NCI-H1694 (cell line): ENCODE results near the gene PCSK5.

ENCODE experiments used
- DNase-seq: peaks from one replicate; lab custom pipeline; 2025; lab: John Stamatoyannopoulos, UW

The PCSK5 gene

GRCh38 chr9:76082057-76082456, 191.6 kb downstream of the PCSK5 start:
- no peak for DNase-seq

- no peak for DNase-seq
These were observed 195.1 kb downstream of the PCSK5 start for GRCh38 chr9:76085596-76085995.

- DNase-seq = no peak
These were observed 196.1 kb downstream of the PCSK5 start for GRCh38 chr9:76086539-76086938.

GRCh38 chr9:76087976-76088375, 197.5 kb downstream of the PCSK5 start:
- no peak for DNase-seq

GRCh38 chr9:76090330-76090729, 199.9 kb downstream of the PCSK5 start:
- no peak for DNase-seq

GRCh38 chr9:76090909-76091308, 200.4 kb downstream of the PCSK5 start:
- DNase-seq = no peak

GRCh38 chr9:76092572-76092971, 202.1 kb downstream of the PCSK5 start:
- DNase-seq = no peak

GRCh38 chr9:76095585-76095984, 205.1 kb downstream of the PCSK5 start:
- no peak for DNase-seq

- DNase-seq = no peak
These were observed 209.0 kb downstream of the PCSK5 start for GRCh38 chr9:76099516-76099915.

GRCh38 chr9:76101075-76101474, 210.6 kb downstream of the PCSK5 start:
- DNase-seq = no peak

- DNase-seq = no peak
These were observed 211.0 kb downstream of the PCSK5 start for GRCh38 chr9:76101491-76101890.

- DNase-seq = no peak
These were observed 211.5 kb downstream of the PCSK5 start for GRCh38 chr9:76101947-76102346.

- DNase-seq = no peak
These were observed 213.2 kb downstream of the PCSK5 start for GRCh38 chr9:76103531-76104315.

- no peak for DNase-seq
These were observed 217.0 kb downstream of the PCSK5 start for GRCh38 chr9:76107482-76107881.

GRCh38 chr9:76109953-76110352, 219.5 kb downstream of the PCSK5 start:
- DNase-seq = no peak

- no peak for DNase-seq
These were observed 221.7 kb downstream of the PCSK5 start for GRCh38 chr9:76112151-76112550.

- DNase-seq = no peak
These were observed 223.7 kb downstream of the PCSK5 start for GRCh38 chr9:76114144-76114543.

GRCh38 chr9:76115396-76115795, 224.9 kb downstream of the PCSK5 start:
- no peak for DNase-seq

- no peak for DNase-seq
These were observed 225.6 kb downstream of the PCSK5 start for GRCh38 chr9:76115982-76116646.

GRCh38 chr9:76116913-76117312, 226.4 kb downstream of the PCSK5 start:
- DNase-seq = no peak

- no peak for DNase-seq
These were observed 237.2 kb downstream of the PCSK5 start for GRCh38 chr9:76127637-76128036.

- DNase-seq = no peak
These were observed 245.4 kb downstream of the PCSK5 start for GRCh38 chr9:76135902-76136301.

GRCh38 chr9:76136986-76137385, 246.5 kb downstream of the PCSK5 start:
- no peak for DNase-seq

- DNase-seq = no peak
These were observed 247.5 kb downstream of the PCSK5 start for GRCh38 chr9:76137931-76138330.
